ENCODE data around the gene VPS37D.
A peak's percentile ranks its signal among the peaks of the same experiment; 100 is the strongest.
"Not testable (repeated sequence)": the region's sequence is repeated elsewhere in the genome, so short reads cannot be mapped to it uniquely, and the experiment has no call there.

Gene VPS37D, protein sequence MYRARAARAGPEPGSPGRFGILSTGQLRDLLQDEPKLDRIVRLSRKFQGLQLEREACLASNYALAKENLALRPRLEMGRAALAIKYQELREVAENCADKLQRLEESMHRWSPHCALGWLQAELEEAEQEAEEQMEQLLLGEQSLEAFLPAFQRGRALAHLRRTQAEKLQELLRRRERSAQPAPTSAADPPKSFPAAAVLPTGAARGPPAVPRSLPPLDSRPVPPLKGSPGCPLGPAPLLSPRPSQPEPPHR

DNA sequence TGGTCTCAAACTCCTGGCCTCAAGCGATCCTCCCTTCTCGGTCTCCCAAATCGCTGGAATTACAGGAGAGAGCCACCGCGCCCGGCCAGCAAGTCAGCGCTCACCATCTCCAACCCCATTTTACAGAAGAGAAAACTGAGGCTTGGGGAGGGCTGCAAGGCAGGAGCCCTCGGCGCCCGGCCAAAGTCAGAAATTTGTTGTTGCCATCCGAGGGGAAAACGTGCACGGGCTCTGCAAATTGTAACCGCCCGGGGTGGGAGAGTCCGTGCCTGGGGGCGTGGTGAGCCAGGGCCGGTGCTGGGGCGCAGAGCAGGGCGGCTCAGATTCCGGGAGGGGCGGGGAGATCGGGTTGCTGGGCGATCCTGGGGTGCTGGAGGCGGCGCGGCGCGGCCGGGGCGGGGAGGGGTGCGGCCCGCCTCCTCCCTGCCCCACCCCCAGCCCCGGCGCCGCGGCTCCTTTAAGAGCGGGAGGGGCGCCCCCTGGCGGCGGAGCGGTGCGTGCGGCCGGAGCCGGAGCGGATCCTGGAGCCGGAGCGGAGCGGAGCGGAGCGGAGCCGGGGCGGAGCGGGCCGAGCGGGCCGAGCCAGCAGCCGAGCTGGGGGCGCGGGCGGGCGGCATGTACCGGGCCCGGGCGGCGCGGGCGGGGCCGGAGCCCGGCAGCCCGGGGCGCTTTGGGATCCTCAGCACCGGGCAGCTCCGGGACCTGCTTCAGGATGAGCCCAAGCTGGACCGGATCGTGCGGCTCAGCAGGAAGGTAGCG is at the start of gene VPS37D:
TSS of gene VPS37D (plus strand) at position 488 of the 759 bp plus-strand sequence. CDS start at position 616, 128 bp downstream.
- Histone ChIP-seq H3K79me2 (ENCODE audit: low read length) (no peaks in the 10 kb centered on the region), H3K27ac (ENCODE audit: low read length) (no peak within 1 kb of the TSS), H3K4me1 (ENCODE audit: low read length) (peaks cover 8% of the 10 kb centered on the region; the same call in 1 of the 2 replicates), H3K9me3 (ENCODE audit: insufficient read depth, low read length) (peaks cover 3% of the 10 kb centered on the region; the same call in 1 of the 2 replicates), H3K4me3 (ENCODE audit: low read length) (peak within 1 kb of the TSS; percentile 80), H3K27me3 (ENCODE audit: low read depth, low read length) (peaks cover 12% of the 10 kb centered on the region; the same call in 1 of the 2 replicates), H4K20me1 (ENCODE audit: insufficient read depth, low read length) (no peaks in the 10 kb centered on the region), H3K9ac (ENCODE audit: low read length) (peak within 1 kb of the TSS; percentile 61), H3K4me2 (ENCODE audit: low read length) (peak within 1 kb of the TSS; percentile 74), H3K36me3 (replicated peaks; ENCODE audit: low read depth, low read length) (no peaks in the 10 kb centered on the region), H2AFZ (ENCODE audit: low read depth, low read length) (peak within 1 kb of the TSS; percentile 45; the same call in 1 of the 2 replicates)
- no peak for TF ChIP-seq EZH2phosphoT487 (IDR thresholded peaks at IDR 0.05; ENCODE audit: low read depth)
- TF ChIP-seq CTCF (IDR thresholded peaks at IDR 0.05; ENCODE audit: low read depth, low read length): peak; percentile 61

DNA sequence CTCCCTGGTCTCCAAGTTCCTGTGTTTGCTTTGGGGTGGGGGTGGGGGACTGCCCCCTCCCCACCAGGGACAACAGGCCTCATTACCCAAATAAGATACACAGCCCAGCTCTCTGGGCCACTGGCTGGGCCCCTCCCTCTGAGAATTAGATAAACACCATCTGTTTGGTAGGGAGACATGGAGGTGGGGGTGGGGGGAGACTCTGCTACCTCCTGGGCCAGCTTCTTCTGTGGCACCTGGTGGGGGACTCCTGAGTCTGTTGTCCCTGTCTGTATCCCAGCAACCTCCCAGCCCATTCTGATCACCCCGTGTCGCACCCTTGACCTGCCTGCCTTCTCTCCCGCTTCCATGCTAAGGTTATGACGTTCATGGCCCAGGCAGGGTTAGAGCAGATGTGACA is 49.1 kb upstream of the VPS37D start:
- H3K79me2 ChIP-seq (ENCODE audit: low read length): no peaks in the 10 kb centered on the region
- H3K4me1 ChIP-seq (ENCODE audit: low read length): peaks cover 3% of the 10 kb centered on the region; the same call in 1 of the 2 replicates
- TF ChIP-seq EZH2phosphoT487 (IDR thresholded peaks at IDR 0.05; ENCODE audit: low read depth) (no peak), CTCF (IDR thresholded peaks at IDR 0.05; ENCODE audit: low read depth, low read length) (no peak)
- H3K36me3 ChIP-seq (replicated peaks; ENCODE audit: low read depth, low read length): no peaks in the 10 kb centered on the region
- H4K20me1 ChIP-seq (ENCODE audit: insufficient read depth, low read length): no peaks in the 10 kb centered on the region
- no peak overlapping the region for H3K4me2 ChIP-seq (ENCODE audit: low read length)
- H3K9me3 ChIP-seq (ENCODE audit: insufficient read depth, low read length): no peaks in the 10 kb centered on the region
- no peak overlapping the region for H3K4me3 ChIP-seq (ENCODE audit: low read length)
- no peaks in the 10 kb centered on the region for H3K27me3 ChIP-seq (ENCODE audit: low read depth, low read length)
- H2AFZ ChIP-seq (ENCODE audit: low read depth, low read length): no peak overlapping the region
- H3K9ac ChIP-seq (ENCODE audit: low read length): no peak overlapping the region
- H3K27ac ChIP-seq (ENCODE audit: low read length): no peak overlapping the region

DNA sequence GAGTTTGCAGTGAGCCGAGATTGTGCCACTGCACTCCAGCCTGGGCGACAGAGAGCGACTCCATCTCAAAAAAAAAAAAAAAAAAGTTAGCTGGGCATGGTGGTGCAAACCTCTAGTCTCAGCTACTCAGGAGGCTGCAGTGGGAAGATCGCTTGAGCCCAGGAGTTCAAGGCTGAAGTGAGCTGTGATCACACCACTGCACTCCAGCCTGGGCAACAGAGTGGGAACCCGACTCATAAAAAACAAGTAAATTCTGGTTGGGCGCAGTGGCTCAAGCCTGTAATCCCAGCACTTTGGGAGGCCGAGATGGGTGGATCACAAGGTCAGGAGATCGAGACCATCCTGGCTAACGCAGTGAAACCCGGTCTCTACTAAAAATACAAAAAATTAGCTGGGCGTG is 48.2 kb upstream of the VPS37D start:
- H2AFZ ChIP-seq (ENCODE audit: low read depth, low read length); H4K20me1 ChIP-seq (ENCODE audit: insufficient read depth, low read length); H3K79me2 ChIP-seq (ENCODE audit: low read length); H3K4me3 ChIP-seq (ENCODE audit: low read length); H3K27ac ChIP-seq (ENCODE audit: low read length); H3K27me3 ChIP-seq (ENCODE audit: low read depth, low read length); H3K36me3 ChIP-seq (replicated peaks; ENCODE audit: low read depth, low read length); H3K4me2 ChIP-seq (ENCODE audit: low read length); H3K9me3 ChIP-seq (ENCODE audit: insufficient read depth, low read length); H3K4me1 ChIP-seq (ENCODE audit: low read length); H3K9ac ChIP-seq (ENCODE audit: low read length): not testable (repeated sequence)

DNA sequence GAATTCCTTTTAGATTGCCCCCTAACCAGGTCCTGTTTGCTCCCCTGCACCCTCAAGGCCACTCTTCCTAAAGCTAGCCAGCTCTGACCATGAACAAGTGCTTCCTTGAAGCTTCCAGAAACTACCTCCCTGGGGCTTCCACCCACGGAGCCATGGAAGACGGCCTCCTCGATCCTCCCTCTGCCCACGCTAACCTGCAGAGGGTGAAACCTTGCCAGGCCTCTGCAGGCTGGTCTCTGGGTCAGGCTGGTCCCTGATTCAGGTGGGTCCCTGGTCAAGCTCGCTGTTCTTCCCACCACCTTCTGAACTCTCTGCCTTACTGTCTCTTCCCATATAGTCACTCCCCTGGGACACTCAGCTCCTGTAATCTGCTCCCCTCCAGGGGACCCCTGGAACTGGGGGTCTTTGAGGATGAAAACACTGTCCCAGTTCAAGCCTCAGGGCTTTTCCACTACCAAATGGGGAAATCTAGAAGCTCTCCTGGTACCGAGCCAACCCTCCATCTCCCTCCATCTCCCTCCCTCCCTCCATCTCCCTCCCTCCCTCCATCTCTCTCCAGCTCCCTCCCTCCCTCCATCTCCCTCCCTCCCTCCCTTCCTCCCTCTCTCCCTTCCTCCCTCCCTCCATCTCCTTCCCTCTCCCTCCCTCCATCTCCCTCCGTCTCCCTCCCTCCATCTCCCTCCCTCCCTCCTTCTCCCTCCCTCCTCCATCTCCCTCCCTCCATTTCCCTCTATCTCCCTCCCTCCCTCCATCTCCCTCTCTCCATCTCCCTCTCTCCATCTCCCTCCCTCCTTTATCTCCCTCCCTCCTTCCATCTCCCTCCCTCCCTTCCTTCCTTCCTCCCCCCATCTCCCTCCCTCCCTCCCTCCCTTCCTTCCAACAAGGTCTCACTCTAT is 46.2 kb upstream of the VPS37D start:
- peaks cover under 1% of the 10 kb centered on the region for H3K27me3 ChIP-seq (ENCODE audit: low read depth, low read length)
- H3K9ac ChIP-seq (ENCODE audit: low read length): no peak overlapping the region
- H2AFZ ChIP-seq (ENCODE audit: low read depth, low read length): no peak overlapping the region
- H3K9me3 ChIP-seq (ENCODE audit: insufficient read depth, low read length): no peaks in the 10 kb centered on the region
- no peak for TF ChIP-seq CTCF (IDR thresholded peaks at IDR 0.05; ENCODE audit: low read depth, low read length)
- no peak for TF ChIP-seq EZH2phosphoT487 (IDR thresholded peaks at IDR 0.05; ENCODE audit: low read depth)
- H3K27ac ChIP-seq (ENCODE audit: low read length): no peak overlapping the region
- H3K36me3 ChIP-seq (replicated peaks; ENCODE audit: low read depth, low read length): no peaks in the 10 kb centered on the region
- H3K79me2 ChIP-seq (ENCODE audit: low read length): no peaks in the 10 kb centered on the region
- H3K4me2 ChIP-seq (ENCODE audit: low read length): no peak overlapping the region
- H3K4me3 ChIP-seq (ENCODE audit: low read length): no peak overlapping the region
- H4K20me1 ChIP-seq (ENCODE audit: insufficient read depth, low read length): no peaks in the 10 kb centered on the region
- H3K4me1 ChIP-seq (ENCODE audit: low read length): no peaks in the 10 kb centered on the region
